OCI-M2 (cell line): Measurements from ENCODE around the gene MDM4.
"Not testable (repeated sequence)": the region's sequence is repeated elsewhere in the genome, so short reads cannot be mapped to it uniquely, and the experiment has no call there.

Experiments
- DNase-seq: peaks from one replicate; lab custom pipeline; 2025; ENCODE audit not compliant: unreplicated experiment; lab: John Stamatoyannopoulos, UW

The MDM4 gene

DNA sequence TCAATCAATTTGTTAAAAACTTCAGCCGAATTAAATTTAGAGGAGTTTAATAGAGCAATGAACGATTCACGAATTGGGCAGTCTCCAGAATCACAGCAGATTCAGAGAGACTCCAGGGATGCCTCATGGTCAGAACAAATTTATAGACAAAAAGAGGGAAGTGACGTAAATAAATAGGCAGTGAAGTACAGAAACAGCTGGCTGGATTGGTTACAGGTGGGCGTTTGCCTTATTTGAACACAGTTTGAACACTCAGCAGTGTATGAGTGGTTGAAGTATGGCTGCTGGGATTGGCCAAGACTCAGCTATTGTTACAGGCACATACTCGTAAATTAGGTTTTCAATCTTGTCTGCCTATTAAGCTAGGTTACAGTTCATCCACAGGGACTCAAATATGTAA is 43.8 kb downstream of the MDM4 start:
- DNase-seq, result not testable (repeated sequence)

DNA sequence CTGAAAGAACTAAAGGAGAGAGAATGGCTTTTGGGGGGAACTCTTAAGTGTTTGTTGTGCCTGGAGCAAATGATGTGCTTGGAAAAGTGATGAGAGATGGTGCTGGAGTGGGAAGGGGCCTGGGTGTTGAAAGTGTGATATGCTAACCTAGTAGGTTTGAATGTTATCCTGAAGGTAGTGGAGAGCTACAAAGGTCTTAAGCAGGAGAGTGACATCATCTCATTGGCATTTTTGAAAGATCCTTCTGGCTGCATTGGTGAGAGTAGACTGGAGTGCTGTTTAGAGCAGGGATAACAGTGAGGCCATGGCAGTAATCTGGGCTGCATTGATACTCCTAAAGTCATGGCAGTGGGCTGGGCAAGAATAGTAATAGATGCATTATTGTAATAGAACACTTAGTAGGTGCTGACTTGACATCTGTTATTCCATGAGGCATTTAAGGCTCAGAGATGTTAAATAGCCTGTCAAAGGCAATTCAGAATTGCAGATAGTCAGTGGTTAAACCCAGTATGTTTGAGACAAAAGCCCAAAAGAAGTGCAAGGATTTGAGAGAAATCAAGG is 44.5 kb downstream of the MDM4 start:
- no peak for DNase-seq

DNA sequence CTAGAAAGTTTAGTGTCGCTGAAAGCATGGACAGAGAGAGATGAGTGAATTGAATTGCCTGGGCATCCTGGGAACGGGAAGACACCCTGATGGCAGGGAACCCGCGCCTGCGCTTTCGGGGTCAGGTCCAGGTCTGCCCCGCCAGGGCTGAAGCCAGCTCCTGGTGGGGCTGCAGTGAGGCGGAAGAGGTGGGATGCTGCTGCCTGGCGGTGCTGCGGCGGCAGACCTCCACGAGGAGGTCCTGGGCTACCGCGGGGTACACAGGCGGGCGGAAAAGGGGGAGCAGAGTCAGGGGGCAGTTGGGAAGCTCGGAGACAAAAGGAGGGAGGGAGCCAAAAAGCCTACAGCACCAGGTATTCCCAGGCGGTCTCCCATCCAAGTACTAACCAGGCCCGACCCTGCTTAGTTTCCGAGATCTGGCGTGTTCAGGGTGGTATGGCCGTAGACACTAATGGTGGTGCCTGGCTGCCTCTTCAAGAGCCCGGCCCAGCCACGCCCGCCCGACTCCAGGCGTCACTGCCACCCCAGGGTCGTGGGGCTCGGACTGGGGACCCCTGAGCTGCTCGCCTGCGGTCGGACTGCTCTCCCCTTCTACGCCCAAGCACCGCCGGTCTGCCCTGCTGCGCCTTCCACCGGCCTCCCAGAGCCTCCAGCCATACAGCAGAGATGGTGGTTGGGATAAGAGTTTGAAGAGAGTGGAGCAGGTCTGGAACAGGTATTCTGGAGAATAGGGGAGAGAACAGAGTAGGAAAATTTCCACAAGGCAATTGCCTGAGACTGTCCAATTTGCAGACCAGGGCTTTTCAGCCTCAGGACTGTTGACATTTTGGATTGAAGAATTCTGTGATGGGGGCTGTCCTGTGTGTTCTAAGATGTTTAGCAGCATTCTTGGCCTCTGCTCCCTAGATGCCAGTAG is 46.1 kb downstream of the MDM4 start:
- DNase-seq, result no peak

DNA sequence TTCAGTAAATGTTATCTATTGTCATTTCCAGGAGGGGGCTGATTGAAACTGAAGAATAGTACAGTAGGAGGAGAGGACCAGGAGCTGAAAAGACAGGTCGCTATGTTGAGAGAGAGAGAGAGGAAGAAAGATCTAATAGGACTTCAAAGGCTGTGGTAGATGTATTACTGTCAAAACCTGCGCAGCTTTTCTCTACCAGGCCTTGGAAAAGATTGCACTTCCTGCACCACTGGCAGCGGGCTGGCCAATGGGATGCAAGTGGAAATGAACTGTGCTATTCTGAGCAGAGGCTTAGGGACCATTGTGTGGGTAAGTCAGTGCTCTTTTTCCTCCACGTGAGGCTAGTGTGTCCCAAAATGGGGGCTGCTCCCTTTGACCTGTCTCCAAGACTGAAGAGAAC is 47.1 kb downstream of the MDM4 start:
- no peak for DNase-seq

DNA sequence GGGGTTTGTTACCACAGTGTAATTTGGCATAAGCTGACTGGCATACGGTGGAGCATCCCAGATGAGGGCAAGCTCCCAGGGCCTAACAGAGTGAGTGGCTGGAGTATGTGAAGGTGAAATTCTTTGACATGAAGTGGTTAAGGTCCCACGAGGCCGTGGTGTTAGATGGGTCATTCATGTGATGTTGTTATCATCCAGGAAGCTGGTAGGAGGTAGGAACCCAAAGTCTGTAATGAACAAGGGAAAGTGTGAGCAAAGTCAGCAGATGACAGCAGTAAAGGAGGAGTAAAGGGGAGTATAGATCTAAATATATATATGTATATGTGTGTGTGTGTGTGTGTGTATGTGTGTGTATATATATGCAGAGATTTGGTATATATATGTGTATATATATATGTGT is 47.6 kb downstream of the MDM4 start:
- DNase-seq, result no peak

DNA sequence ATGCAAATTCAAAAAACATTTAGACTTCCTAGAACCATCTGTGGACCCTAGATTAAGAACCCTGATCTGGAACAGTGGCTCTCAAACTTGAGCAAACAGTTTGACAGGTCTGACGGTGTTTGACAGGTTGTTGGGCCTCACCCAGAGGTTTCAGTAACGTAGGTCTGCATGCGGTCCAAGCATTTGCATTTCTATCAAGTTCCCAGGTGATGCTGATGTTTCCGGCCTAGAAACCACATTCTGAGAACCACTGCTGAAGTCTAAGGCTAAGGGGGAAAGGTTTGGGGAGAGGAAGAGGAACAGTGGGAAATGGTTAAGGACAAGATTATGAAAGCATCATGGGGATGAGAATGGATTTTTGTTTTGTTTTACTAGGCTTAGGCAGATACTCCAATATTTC is 48.6 kb downstream of the MDM4 start:
- DNase-seq, result no peak

DNA sequence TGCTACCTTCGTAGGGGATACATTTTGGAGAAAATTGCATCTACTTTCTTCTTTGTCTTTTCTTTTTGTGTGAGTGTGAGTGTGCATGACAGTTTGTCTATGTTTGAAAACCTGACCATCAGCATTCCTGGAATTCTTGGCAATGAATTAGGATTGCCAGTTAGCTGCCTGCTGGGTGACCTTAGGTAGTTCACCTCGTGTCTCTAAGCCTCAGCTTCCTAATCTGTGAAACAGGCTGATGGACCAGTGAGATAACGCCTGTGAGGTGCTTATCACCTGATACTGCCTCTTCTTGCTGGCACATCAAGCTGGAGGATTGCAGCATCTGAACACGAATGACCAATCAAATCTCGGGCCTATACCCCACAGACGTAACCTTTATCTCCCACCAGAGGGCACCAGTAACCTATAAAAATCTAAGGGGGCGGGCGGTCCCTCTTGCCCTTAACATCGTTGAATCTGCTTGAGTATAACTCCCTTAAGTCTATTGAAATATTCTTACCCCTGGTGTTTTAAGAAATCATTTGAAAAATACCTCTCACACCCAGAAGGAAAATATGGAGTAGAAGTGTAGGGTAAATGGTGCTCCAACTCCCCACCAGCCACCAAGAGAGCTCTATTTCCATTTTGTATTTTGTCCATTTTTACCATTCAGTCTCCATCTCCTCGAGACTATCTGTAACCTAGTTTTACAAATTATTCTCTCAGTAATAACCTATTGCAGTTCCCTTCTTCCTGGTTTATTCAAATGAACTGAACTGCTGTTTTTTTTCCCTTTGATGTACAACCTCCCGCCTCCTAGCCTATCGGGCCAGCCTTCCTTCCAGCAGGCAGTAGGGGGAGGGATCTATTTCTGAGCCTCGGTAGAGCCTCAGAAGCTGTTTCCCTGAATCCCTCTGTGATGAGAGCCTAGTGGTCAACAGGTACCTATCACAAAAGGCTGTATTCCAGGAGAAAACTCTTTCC is 49.7 kb downstream of the MDM4 start:
- no peak for DNase-seq

DNA sequence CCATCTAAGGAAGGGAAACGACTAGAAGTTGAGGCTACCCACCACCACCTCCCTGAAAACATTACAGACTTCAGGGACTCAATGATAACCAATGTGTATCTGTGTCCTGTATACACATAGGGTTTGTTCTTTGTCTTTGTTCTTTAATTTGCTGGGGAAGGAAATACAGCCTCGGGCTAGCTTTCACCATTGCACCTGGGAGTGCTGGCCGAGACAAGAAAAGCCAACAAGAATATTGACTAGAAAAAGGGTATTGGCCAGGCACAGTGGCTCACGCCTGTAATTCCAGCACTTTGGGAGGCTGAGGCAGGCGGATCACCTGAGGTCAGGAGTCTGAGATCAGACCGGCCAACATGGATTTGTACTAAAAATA is 50.4 kb downstream of the MDM4 start:
- no peak for DNase-seq

DNA sequence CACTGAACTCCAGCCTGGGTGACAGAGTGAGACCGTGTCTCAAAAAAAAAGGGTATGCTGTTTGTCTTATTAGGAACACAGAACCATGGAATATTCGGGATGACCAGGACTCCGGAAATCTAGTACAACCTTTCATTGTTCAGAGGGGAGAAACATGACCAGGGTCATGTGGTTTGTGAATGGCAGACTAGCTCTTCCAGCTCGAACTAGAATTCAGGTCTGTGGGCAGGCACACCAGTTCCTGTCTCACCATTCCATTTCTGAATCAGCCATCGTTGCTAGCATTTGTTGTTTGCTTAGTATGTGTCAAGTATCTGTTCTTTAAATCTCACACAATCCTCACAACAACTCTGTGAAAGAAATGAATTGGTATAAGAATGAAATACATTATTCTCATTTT is 50.9 kb downstream of the MDM4 start:
- no peak for DNase-seq

DNA sequence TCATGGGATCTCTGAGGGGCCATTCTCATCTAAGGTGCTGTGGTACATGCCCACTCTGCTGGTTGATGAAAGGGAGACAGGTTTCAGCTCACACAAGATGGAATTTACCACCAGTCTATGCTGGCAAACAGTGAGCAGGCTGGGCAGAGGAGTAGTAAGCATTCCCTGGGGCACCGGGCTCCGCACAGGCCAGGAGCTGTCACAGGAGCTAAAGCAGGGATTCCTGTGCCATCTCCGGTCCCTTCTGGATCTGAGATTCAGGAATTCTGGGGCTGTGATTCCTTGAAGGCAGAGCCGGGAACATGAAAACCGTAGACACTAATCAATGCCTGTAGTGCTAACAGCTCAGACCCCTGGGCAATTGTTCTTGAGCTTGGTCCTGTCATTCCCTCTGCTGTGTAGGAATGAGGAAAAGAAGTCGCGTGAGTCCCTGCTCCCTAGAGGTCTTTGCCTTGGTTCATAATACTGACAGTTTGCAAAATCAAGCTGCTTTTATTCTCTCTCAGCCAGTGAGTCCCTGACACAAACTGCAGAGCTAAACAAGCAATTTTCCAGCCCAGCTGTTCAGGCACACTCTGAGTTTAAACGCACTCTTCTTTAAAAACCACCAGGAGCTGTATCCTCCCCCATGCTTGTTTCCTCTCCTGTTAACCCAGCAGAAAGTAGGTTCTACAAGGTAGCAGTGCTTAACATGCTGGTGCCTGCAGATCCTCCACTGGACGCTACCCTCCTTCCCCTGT is 52.5 kb downstream of the MDM4 start:
- DNase-seq, result no peak

DNA sequence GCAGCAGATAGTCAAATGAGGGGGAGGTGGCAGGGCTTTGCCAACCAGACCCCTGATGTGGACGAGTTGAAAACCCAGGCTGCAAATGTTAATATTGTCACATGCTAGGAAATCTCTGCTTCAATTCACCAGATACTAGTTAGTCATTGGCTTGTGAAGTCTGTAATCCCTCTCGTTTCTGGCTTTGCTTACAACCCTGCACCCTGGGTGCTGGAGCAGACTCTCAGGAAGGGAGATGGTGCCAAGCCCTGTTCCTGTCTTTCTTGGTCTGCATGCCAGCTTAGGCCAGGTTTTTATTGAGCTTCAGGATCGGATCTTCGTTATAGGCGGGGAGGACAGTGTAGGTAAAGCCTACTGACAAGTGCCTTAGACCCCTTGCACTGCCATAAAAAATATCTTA is 53.3 kb downstream of the MDM4 start:
- DNase-seq, result no peak

DNA sequence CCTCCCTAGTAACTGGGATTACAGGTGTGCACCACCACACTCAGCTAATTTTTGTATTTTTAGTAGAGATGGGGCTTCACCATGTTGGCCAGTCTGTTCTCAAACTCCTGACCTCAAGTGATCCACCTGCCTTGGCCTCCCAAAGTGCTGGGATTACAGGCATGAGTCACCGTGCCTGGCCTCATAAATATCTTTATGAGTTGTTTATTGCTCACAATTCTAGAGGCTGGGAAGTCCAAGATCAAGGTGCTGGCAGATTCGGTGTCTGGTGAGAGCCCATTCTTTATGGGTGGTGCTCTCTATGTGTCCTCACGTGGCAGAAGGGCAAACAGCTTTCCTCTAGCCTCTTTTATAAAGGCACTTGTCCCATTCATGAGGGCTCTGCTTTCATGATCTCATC is 53.8 kb downstream of the MDM4 start:
- not testable (repeated sequence) for DNase-seq

DNA sequence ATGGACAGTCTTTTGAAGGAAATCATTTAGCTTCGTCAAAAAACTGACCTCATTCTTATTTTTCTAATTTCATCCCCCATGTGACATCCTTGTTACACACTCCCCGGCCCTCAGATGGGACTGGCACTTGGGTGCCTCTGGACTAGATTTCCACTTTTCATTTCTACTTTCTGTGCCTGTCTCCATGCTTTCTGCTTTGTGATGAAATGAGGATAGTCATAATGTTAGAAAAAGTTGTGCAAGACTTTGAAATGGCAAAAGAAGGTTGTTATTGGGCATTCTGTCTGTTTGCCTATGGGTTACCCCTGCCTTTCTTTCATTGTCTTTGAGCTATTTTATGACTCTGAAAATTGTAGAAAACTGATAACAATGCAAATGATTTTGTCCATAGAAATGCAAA is 54.9 kb downstream of the MDM4 start:
- no peak for DNase-seq

DNA sequence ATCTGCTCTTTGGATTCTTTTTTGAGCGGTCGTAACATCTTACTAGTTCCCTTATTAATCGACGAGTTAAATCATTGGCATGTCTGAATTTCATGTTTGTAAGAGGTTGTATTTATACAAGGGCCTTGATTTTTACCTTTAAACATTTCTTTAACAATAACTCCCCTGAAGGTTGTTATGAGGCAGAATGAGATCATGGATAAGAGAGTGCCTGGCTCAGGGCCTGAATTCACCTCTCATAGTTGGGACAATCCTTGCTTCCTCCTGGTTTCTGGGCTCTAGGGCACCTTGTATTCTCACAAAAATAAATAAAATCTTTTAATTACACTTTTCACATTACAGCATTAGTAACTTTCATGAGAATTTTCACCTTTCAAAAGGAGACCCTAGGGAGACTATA is 55.4 kb downstream of the MDM4 start:
- no peak for DNase-seq

DNA sequence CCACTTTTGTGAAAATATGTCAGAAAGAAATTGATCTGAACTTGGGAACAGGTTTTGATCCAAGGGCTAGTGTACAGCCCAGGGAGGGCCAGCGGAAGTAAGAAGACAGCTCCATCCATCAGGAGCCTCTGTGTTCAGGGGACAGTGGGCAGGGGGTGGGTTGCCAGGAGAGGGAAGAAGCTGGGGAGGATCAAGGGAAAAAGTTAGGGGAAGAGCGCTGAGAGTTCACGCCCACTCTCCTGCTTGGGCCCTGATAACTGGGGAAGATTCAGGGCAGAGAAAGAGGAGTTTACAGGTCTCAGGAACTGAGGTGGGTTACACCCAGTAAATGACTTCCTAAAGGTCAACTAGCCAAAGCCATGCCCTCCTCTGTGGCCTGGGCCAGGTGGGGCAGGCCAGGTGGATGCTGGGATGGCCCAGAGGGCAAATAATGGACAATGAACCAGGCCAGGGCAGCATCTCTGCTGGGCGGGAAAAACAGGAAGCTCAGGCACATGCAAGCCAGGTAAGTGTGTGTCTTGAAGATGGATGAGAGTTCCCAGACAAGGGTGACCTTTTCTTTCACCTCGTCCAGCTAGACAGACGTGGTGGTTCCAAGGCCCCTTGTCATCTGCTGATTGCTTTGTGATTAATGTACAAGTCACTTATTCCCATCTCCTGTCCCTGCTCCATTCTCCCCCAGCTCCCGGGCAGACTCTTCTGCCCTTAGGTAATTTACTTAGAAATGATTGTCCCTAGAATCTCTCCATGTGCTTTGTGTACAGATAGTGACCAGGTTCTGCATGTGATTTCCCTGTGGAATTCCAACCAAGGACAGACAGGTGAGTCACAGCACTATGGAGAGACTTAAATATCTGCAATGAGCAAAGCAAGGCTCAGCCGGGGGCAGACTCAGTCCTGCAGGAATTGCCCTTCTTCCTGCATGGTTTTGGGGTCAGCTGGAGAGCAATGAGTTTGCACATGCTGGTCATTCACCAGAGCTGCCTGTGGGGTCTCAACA is 57.0 kb downstream of the MDM4 start:
- DNase-seq, result no peak

DNA sequence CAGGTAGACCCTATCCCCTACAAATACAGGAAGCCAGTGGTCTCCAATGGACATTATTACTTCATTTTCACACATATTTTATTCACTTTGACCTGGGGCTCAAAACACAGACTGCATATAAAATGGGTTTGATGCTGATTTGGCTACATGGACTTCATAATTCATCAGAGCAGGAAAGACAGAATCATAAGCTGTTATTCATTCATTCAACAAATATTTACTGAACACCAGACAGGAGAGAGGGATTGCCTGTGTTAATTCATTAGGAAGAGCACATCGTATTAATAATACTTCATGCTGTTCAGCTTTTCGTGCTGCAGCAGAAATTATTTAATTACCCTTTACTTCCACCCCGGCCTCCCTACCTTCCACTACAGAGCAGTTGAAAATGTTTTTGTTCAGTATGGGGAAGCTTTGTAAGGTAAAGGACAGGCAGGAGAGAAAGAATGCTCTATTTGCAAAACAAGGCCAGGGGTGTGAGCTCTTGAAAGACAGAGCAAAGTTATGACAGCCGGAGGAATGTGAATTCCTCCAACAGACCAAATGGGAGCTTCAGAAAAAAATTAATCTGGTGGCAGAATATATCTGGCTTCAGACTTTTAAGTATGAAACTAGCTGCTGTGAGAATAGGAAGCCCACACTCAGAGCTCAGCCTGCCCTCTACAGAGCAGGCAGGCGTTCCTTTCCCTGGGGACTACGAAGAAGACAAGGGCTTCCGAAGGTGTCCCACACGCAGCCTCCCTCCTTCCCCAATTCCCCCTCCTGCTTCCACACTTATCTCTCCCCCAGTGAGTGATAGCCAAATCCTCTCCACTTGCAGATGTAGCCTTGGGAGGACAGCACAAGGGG is 58.0 kb downstream of the MDM4 start:
- no peak for DNase-seq

DNA sequence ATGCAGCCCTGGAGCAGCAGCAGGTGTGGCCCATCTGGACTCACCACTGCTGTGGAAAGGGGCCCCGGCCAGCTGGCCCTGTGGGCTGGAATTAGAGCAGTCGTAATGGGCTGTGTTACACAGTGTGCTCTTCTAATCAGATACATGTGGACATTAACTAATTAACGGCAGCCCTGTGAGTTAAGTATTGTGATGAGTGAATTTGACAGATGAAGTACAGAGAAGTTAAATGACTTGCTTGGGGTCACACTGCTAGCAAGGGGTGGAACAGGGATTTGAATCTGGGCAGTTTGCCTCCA is 58.6 kb downstream of the MDM4 start:
- DNase-seq, result no peak

DNA sequence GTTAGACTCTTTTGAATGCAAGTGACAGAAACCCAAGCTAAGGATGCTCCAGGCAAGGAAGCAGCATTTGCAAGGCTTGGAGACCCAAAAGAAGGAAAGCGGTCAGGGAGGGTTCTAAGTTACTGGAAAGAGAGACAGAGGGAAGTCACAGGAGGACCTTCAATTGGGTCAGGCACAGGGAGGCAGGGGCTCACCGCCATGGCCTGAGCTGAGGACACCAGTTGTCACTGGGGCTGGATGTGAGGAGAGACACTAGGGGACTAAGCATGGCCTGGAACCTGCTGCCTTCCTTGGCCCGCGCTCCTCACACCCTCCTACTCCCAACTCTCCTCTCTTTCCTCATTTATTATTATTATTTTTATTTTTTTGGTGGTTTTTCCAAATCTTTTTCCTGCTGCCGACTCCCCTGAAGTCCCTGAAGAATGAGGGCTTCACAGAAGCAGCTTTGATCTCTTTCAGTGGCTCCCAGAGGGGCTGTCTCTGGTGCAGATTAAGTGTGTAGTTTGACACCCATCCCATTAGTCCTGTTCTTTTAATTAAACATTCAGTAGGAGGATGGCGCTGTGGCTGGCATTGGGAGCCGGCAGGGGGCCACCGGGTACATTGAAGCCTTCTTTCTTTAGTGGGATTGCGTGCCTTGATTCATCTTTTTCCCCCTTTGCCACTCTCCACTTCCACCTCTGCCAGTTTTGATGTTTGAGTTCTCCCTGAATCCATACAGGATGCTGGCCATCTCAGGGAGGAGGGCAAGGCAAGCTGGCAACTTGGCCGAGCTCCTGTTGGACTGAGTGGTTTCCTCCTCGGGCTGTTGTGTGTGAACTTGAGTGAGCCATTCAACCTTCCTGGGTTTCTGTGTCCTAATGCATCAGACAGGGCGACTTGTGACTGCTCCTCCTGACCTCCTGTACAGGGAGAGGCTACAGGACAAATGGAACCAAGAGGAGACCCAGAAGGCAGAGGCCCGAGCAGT is 59.3 kb downstream of the MDM4 start:
- DNase-seq, result no peak
